Stimulated activated CD8-positive, alpha-beta memory T cell treated with anti-CD3 and anti-CD28 coated beads, Interleukin-4, amount 100 ng/mL, for 1 hour (primary cell): Measurements from ENCODE around the gene SEC62.
A peak's percentile ranks its signal among the peaks of the same experiment; 100 is the strongest.

Experiments used
- DNase-seq, 2 donors: peaks; one replicate each; pipeline ENCODE4 v3.0.0-alpha.2; 2020; ENCODE audit warnings: low read depth in 2 of 2, low spot score in 1 of 2

SEC62 gene

GRCh38 chr3:169966951-169967915 is 626 bp downstream of the SEC62 start:
- DNase-seq, result peak in 1 of 2 donors; percentile 6

DNA sequence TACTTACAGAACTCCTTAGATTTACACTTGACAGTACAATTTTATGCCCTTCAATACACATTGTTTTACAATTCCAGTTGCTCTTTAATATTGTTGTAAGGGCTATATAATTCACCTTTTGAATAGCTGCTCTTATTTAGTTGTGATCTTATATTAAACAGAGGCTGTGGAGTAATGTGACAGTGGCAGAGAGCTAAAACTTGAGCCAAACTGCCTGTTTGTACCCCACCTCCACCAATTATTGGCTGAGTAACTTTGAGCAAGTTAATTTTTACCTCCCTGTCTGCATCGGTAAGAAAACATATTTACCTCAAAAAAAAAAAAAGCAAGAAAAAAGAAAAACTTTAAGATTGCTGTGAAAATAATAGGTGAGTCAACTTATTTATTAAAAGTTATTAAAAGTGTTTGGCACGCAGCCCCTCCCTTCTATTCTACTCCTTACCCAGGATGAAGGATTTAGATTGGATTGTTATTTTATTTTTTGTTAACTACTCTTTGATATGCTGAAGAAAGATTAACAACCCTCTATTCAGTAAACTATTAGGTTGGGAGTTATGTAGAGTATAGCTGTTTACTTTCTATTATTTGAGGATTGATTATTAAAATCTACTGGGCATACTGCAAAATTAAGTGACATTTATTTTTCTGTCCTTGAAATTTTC is 1.7 kb downstream of the SEC62 start:
- no peak for DNase-seq

DNA sequence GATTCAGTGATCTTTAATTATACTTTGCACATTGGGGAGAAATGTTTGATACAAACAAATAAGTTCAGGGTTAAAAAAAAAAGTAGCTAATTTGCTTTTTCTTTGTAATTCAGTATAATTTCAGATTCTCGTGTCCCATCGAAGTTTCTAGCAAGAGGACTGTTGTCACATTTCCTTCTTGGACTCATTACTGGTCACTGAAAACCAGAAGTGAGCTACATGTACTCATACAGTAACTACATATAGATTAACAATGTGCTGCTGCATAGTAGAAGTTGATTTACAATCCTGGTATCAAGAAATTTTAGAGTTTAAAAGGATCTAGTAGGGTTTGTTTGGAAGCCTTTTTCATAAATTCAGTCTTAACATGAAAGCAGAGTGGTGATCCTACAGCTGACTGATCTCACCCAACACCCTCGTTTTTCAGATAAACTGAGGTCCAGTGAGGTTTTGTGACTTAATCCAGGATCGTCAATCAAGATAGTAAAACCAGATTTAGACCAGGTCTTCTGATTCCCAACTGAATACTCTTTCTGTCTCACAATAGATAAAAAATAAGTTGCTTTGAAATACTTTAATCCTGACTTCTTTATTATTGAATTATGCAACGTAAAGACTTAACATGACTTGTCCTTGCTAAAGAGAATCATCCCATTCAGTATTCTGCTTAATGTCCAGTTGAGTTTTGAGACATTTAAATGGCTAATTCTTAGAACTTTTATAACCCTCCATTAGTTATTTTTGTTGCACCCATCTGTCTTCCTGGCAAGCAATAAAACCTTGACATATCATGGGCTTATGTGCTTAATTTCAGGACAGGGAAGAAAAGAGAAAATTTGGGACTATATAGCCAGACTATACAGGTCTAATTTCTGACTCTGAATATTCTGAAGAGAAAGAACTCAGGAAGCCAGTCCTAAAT is 2.8 kb downstream of the SEC62 start:
- no peak for DNase-seq

GRCh38 chr3:169970847-169971246 is 4.2 kb downstream of the SEC62 start:
- DNase-seq, result no peak

DNA sequence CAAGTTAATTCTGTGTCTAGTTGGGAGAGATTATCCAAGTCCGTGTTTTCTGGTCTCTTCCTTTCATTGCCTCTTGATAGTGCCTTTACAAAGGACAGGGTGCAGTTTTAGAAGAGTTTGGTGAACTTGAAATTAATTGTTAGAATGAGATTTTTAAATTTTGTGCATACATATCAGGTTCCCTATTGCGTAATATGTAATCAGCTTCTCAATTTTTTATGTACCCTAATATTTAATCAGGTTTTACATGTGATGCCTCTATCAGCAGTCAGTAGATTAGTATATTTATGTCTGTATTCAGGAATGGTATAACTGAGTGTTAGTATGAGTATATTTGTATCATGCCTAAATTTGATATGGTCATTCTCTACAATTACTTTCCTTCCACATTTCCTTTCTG is 4.9 kb downstream of the SEC62 start:
- DNase-seq, result no peak

- no peak for DNase-seq
Measured at GRCh38 chr3:169980055-169980454, 13.4 kb downstream of the SEC62 start.

- no peak for DNase-seq
Measured at GRCh38 chr3:169984292-169984691, 17.7 kb downstream of the SEC62 start.

DNA sequence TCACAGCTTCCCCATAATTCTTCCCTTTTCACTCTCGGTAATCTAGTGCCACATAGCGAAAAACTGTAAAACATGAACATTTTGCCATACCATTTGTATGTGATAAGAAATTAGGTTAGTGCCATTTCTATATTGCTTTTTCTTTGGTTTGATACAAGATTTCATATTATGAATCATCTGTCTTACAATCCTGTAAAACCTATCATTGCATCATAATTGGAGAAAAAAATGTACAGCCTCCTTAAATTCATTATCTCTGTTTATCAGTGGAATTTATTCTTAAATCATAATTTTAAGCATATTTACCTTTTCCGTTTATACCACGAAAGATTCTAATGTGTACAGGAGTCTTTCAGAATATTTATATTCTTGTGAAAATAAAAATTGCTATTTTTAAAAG is 23.8 kb downstream of the SEC62 start:
- no peak for DNase-seq

GRCh38 chr3:169992156-169992555 is 25.5 kb downstream of the SEC62 start:
- no peak for DNase-seq

DNA sequence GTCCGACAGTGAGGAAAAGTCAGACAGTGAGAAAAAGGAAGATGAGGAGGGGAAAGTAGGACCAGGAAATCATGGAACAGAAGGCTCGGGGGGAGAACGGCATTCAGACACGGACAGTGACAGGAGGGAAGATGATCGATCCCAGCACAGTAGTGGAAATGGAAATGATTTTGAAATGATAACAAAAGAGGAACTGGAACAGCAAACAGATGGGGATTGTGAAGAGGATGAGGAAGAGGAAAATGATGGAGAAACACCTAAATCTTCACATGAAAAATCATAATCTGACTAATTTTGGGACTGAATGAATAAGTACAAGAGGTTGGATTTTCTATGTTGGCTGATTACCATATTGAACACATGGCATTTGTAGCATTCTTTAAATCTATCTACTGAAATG is 26.2 kb downstream of the SEC62 start:
- no peak for DNase-seq

- DNase-seq, result no peak
Measured at GRCh38 chr3:169993761-169994160, 27.2 kb downstream of the SEC62 start.

- no peak for DNase-seq
Measured at GRCh38 chr3:169996063-169996462, 29.5 kb downstream of the SEC62 start.

DNA sequence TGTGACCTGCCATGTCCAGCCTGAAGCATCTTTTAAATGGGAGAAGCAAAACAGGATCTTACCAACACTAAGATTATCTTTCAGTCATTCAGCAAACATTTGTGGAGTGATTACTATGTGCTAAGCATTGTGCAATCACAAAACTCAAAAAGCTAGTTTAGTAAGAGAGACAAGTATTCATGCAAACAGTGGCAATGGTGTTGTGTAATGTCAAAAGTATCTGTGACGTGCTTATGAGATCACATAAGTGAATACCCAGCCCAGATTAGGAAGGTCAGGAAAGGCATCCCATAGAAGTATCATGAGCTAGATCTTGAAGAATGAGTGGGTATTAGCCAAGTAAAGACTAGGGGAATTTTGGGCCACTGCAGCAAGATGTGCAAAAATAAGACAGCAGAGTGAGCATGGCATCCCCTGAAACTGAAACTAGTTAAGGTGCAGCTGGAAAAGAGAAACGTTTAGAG is 32.1 kb downstream of the SEC62 start:
- no peak for DNase-seq

DNA sequence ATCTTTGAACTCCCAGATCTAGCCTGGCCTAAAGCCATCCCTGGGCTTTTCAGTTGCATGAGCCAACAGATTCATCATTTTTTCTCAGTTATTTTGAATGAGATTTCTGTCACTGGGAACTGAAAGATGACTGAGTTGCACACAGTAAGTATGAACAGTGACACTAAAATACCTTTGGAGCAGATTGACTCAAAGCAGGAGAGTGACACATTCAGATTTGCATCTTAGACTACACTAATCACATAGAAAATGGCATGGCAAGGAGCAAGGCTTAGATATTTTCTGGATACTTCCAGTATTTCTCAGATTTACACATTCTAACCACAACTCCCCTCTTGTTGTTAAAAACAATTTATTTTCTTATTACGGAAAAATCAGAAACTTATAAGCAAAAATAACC is 32.8 kb downstream of the SEC62 start:
- DNase-seq, result no peak

DNA sequence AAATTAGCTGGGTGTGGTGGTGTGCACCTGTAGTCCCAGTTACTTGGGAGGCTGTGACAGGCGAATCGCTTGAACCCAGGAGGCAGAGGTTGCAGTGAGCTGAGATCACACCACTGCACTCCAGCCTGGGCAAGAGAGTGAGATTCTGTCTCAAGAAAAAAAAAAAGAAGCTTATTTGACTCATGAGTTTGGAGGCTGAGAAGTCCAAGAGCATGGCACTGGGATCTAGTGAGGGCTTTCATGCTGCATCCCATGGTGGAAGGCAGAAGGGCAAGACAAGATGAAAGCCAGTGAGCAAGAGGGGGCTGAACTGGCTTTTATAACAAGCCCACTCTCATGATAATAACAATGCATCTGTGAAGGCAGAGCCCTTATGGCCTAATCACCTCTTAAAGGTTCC is 33.4 kb downstream of the SEC62 start:
- no peak for DNase-seq

DNA sequence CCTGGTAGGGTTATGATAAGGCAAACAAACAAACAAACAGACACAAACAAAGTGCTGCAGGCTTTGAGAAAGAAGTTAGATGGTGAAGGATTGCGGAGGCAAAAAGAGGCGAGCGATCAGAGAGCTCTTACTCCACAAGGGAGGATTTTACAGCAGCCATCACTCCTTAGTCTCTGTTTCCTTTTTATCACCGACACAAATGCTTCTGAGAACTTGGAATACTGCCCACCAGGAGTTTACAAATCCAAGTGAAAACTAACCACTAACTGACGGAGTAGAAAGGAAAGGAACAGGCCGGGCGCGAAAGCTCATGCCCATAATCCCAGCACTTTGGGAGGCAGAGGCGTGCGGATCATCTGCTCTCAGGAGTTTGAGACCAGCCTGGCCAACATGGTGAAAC is 35.6 kb downstream of the SEC62 start:
- DNase-seq, result no peak

DNA sequence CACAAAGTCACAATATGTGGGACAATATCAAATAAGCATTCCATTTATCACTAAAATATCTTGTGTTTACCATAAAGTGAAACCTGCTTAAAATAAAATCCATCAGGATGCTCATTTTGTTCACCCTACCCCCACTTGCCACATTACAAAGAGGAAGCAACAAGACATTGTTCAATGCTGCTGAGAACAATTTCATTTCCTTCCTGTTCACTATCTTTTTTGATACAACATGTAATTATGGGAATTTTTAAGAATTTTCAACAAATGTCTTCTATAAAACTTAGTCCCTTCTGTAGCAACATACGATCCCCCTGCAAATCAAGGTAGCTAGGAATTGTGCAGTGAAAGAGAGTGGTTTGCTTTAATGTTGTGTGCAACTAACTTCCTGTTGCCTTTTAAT is 36.3 kb downstream of the SEC62 start:
- no peak for DNase-seq

GRCh38 chr3:170003881-170004356 is 37.3 kb downstream of the SEC62 start:
- DNase-seq, result no peak

DNA sequence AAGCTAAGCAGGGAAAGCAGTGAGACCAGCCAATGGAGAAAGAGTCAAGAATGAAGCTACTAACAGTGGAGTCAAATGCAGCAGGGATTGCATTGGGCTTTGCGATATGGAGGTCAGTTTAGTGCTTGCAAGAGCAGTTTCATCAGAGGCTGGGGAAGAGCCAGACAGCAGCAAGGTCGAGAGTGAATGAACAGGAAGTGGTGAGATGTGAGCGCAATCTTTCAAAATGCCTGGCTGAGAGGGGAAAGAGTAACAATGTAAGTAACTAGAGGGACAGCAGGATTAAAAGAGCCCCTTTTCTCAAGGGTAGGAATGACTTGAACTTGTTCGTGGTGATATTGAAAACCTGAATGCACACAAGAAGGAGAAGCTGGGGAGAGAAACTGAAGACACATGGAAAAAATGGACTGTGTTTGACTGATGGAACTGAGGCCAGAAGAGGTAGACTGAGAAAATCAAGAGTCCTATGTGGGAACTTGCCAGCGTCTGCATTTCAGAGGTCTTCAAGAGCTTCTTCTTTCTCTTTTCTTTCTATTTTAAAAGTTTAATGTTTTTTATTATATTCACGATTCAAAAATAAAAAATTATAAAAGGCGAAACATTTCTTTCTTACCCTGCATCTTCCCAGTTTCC is 40.5 kb downstream of the SEC62 start:
- DNase-seq, result no peak

DNA sequence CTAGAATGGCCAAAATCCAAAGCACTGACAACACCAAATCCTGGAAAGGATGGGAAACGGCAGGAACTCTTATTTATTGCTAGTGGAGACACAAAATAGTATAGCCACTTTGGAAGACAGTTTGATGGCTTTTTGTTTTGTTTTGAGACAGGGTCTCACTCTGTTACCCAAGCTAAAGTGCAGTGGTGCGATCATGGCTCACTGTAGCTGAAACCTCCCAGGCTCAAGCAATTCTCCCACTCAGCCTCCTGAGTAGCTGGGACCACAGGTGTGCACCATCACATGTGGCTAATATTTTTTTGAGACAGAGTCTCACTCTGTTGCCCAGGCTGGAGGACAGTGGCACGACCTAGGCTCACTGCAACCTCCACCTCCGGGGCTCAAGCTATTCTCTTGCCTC is 43.9 kb downstream of the SEC62 start:
- DNase-seq, result no peak
